HEK293 (cell line): ENCODE data around the gene INS.

Experiments
- ZNF423 ChIP-seq: fragments of 450-650 bp; formaldehyde crosslinking; IDR thresholded peaks from 2 replicates; pipeline ENCODE4 v1.5.1; 2016; ENCODE audit warnings: missing biosample characterization, missing genetic modification characterization
- ZNF514 ChIP-seq: fragments of 450-650 bp; formaldehyde crosslinking; IDR thresholded peaks from 2 replicates; pipeline ENCODE4 v1.5.1; 2016; ENCODE audit warnings: missing biosample characterization, missing genetic modification characterization
- TF ChIP-seq, protein P1 (sequence below): fragments of 450-650 bp; formaldehyde crosslinking; IDR thresholded peaks from 2 replicates; pipeline ENCODE4; 2016; ENCODE audit warnings: missing biosample characterization, missing genetic modification characterization

DNA sequence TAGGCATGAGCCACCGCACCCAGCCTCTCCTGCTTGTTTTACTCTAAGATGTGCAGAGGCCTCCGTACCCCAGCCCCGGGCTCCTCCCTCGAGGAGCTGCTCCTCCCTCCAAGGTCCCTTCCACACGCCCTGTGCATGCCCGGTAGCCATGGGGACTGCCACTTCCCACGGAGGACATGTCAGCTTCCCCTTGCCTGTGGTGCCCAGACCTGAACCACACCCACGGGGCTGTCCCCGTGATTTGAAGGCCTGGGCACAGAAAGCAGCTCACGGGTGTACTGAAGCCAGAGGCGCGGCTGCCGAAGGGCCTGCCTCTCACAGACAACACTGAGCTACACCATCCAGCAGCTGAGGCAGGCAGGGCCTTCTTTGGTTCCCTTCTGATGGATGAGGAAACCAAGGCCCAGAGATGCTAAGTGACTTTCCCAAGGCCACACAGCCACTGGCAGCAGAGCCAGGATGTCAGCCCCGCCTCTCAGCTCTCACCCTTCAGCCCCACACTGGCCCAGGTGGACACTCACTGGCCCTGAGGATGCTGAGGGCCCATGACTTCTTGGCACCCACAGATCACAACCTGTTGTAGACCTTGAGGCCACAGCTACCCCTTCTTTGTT, 7.3 kb downstream of the INS start:
- no peak for TF ChIP-seq ZNF514 (tag by site-specific recombination)
- TF ChIP-seq, protein P1, sequence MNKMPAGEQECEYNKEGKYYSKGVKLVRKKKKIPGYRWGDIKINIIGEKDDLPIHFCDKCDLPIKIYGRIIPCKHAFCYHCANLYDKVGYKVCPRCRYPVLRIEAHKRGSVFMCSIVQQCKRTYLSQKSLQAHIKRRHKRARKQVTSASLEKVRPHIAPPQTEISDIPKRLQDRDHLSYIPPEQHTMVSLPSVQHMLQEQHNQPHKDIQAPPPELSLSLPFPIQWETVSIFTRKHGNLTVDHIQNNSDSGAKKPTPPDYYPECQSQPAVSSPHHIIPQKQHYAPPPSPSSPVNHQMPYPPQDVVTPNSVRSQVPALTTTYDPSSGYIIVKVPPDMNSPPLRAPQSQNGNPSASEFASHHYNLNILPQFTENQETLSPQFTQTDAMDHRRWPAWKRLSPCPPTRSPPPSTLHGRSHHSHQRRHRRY: no peak
- TF ChIP-seq ZNF423: no peak
